Measurements from ENCODE around the gene GCDH. TPM values are rescaled to one million over a fixed set of nuclear protein-coding genes. Genes with fewer than 3 reads are reported as not detected.

Gene GCDH
- total RNA-seq, 1 experiment from 2014 or later = 53.2 TPM

DNA sequence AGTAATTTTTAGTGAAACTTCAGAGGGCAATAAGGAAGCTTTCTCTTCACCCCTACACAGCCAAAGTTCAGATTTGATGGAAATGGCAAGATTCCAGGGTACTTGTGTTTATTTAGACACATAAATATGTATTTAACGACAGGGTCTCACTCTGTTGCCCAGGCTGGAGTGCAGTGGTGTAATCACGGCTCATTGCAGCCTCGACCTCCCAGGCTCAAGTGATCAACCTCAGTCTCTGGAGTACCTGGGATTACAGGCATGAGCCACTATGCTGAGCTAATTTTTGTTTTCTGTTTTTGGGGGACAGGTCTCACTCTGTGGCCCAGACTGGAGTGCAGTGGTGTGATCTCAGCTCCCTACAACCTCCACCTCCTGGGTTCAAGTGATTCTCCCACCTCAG, 30.1 kb downstream of the GCDH start:
- TF ChIP-seq, protein P1, sequence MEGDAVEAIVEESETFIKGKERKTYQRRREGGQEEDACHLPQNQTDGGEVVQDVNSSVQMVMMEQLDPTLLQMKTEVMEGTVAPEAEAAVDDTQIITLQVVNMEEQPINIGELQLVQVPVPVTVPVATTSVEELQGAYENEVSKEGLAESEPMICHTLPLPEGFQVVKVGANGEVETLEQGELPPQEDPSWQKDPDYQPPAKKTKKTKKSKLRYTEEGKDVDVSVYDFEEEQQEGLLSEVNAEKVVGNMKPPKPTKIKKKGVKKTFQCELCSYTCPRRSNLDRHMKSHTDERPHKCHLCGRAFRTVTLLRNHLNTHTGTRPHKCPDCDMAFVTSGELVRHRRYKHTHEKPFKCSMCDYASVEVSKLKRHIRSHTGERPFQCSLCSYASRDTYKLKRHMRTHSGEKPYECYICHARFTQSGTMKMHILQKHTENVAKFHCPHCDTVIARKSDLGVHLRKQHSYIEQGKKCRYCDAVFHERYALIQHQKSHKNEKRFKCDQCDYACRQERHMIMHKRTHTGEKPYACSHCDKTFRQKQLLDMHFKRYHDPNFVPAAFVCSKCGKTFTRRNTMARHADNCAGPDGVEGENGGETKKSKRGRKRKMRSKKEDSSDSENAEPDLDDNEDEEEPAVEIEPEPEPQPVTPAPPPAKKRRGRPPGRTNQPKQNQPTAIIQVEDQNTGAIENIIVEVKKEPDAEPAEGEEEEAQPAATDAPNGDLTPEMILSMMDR (conservative IDR thresholded peaks at IDR 0.05) = no peak
- peaks cover 35 to 39% (median 37%) of the 10 kb centered on the region in 3 experiments; a peak in 6 of 7 replicates for H3K36me3 Mint-ChIP-seq (ENCODE audit: insufficient read depth in 1 of 3, low read depth in 3 of 3)
- Histone ChIP-seq H4K5ac (ENCODE audit: insufficient read length, low read depth, low read length) (no peak overlapping the region), H3K4me2 (ENCODE audit: insufficient read depth, insufficient read length, low read length) (no peak overlapping the region), H2BK15ac (ENCODE audit: low read depth, low read length) (no peak overlapping the region), H4K91ac (ENCODE audit: insufficient read length, low read depth, low read length) (no peak overlapping the region), H3K79me2 (ENCODE audit: insufficient read depth, low read length) (no peaks in the 10 kb centered on the region), H4K20me1 (ENCODE audit: control insufficient read depth, insufficient read depth, insufficient read length) (no peaks in the 10 kb centered on the region), H3K56ac (ENCODE audit: insufficient read length, low read depth, low read length) (no peak overlapping the region), H3K9me3 (ENCODE audit: control insufficient read depth, low read depth, low read length) (no peaks in the 10 kb centered on the region), H3K23ac (ENCODE audit: insufficient read length, low read depth, low read length) (no peak overlapping the region), H3K14ac (ENCODE audit: insufficient read depth, low read length) (no peak overlapping the region), H3K27me3 (ENCODE audit: insufficient read depth, low read length) (peaks cover 5% of the 10 kb centered on the region; the same call in 1 of the 2 replicates), H3K9ac (ENCODE audit: extremely low read depth, insufficient read length, low read length) (no peak overlapping the region), H3K4me1 (ENCODE audit: insufficient read depth, low read length) (no peaks in the 10 kb centered on the region), H3K79me1 (ENCODE audit: insufficient read depth, low read depth, low read length, poor library complexity, severe bottlenecking) (no peaks in the 10 kb centered on the region), H2AK5ac (ENCODE audit: insufficient read length, low read length) (no peak overlapping the region), H2BK20ac (ENCODE audit: low read depth, low read length, poor library complexity, severe bottlenecking) (no peak overlapping the region), H2BK12ac (ENCODE audit: insufficient read length, low read depth, low read length) (no peak overlapping the region), H2AFZ (ENCODE audit: low read length) (no peak overlapping the region), H3K23me2 (ENCODE audit: insufficient read length, low read depth, low read length, poor library complexity, severe bottlenecking) (no peaks in the 10 kb centered on the region), H2BK120ac (ENCODE audit: low read depth, low read length, poor library complexity, severe bottlenecking) (no peak overlapping the region), H3K18ac (ENCODE audit: insufficient read length, low read depth, low read length) (no peak overlapping the region), H4K8ac (replicated peaks; ENCODE audit: insufficient read length, low read depth, low read length) (no peak overlapping the region), H2BK5ac (ENCODE audit: insufficient read length, low read length) (no peak overlapping the region), H3K27ac (ENCODE audit: insufficient read length, low read depth, low read length) (no peak overlapping the region), H3K4ac (ENCODE audit: low read depth, low read length) (no peak overlapping the region), H3T11ph (ENCODE audit: low read length) (no peak overlapping the region)
- no peak for DNase-seq
- H3K4me1 Mint-ChIP-seq = 0 out of 4 replicates have a peak, but pooled peaks cover 0 to 6% of the 10 kb centered on the region in 2 experiments
- H3K9me3 Mint-ChIP-seq = peaks cover 7 to 8% of the 10 kb centered on the region in 2 experiments
- no peak overlapping the region for H3K4me3 Mint-ChIP-seq
- WGBS (ENCODE audit: extremely low coverage, insufficient read length, low lambda C conversion rate) = no CpG with 5 or more reads among the region's 3 CpGs
- peak overlapping the region in 1 of 3 experiments; percentile 51; a peak in 1 of 7 replicates for H3K27ac Mint-ChIP-seq
- peaks cover 21% of the 10 kb centered on the region for H3K27me3 Mint-ChIP-seq (ENCODE audit: low read depth)

Measured in H9 (cell line).